ENCODE results near the gene HSD17B14. TPM values are rescaled to one million over a fixed set of nuclear protein-coding genes. Genes with fewer than 3 reads are reported as not detected.

HSD17B14 gene
- total RNA-seq, 1 experiment from 2014 or later: 11.2 TPM

DNA sequence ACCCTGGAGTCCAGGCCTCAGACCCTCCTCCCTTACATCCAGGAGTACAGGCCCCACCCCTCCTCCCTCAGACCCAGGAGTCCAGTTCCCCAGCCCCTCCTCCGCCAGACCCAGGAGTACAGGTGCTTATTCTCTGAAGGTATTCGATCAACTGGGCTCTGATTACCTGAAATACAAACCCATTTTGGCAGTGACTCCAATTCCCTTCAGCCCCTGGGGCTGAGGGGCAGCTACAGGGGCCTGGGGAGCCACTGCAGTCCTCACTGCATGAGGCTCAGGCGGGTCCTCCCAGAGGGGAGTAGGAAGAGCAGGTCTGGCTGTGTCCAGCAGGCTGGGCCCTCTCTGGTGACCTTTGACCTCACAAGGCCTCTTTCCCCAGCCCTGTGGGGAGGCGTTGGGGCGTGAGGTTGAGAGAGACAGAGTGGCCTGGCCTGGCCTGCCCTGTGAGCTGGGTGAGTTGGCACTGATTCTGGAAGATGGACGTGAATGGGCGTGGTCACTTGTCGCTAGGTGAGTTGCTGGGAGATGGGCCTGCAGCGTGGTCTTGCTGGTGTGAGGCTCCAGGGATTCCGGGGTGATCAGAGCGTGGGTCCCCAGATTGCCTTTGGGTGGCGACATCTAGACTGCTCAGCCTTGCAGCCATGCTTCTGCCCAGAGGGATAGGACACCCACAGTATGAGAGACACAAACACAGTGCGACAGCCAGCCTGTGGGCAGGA, 28.5 kb downstream of the HSD17B14 start:
- Mint-ChIP-seq H3K27ac (peak overlapping the region in 1 of 3 experiments; percentile 55; a peak in 2 of 7 replicates), H3K4me1 (peaks cover 29 to 48% of the 10 kb centered on the region in 2 experiments), H3K27me3 (ENCODE audit: low read depth) (peaks cover 15% of the 10 kb centered on the region), H3K9me3 (no peaks in the 10 kb centered on the region; a peak in 1 of 5 replicates), H3K4me3 (peak overlapping the region in 1 of 2 experiments; percentile 6; a peak in 2 of 5 replicates), H3K36me3 (ENCODE audit: insufficient read depth in 1 of 3, low read depth in 3 of 3) (no peaks in the 10 kb centered on the region; a peak in 1 of 7 replicates)
- DNase-seq: peak; percentile 56
- Histone ChIP-seq H3K9ac (ENCODE audit: extremely low read depth, insufficient read length, low read length) (no peak overlapping the region), H4K20me1 (ENCODE audit: control insufficient read depth, insufficient read depth, insufficient read length) (peaks cover 2% of the 10 kb centered on the region), H3K4ac (ENCODE audit: low read depth, low read length) (no peak overlapping the region), H3T11ph (ENCODE audit: low read length) (no peak overlapping the region), H3K23ac (ENCODE audit: insufficient read length, low read depth, low read length) (no peak overlapping the region), H3K56ac (ENCODE audit: insufficient read length, low read depth, low read length) (no peak overlapping the region), H3K4me1 (ENCODE audit: insufficient read depth, low read length) (peaks cover 3% of the 10 kb centered on the region; the same call in 1 of the 2 replicates), H2BK12ac (ENCODE audit: insufficient read length, low read depth, low read length) (no peak overlapping the region), H2BK20ac (ENCODE audit: low read depth, low read length, poor library complexity, severe bottlenecking) (no peak overlapping the region), H2AK5ac (ENCODE audit: insufficient read length, low read length) (no peak overlapping the region), H4K91ac (ENCODE audit: insufficient read length, low read depth, low read length) (no peak overlapping the region), H2BK15ac (ENCODE audit: low read depth, low read length) (no peak overlapping the region), H3K4me2 (ENCODE audit: insufficient read depth, insufficient read length, low read length) (no peak overlapping the region), H2BK5ac (ENCODE audit: insufficient read length, low read length) (no peak overlapping the region), H3K14ac (ENCODE audit: insufficient read depth, low read length) (no peak overlapping the region; the same call in 1 of the 2 replicates), H3K23me2 (ENCODE audit: insufficient read length, low read depth, low read length, poor library complexity, severe bottlenecking) (peaks cover 7% of the 10 kb centered on the region), H3K27me3 (ENCODE audit: insufficient read depth, low read length) (no peaks in the 10 kb centered on the region; the same call in 1 of the 2 replicates), H3K79me1 (ENCODE audit: insufficient read depth, low read depth, low read length, poor library complexity, severe bottlenecking) (no peaks in the 10 kb centered on the region), H2AFZ (ENCODE audit: low read length) (no peak overlapping the region), H3K18ac (ENCODE audit: insufficient read length, low read depth, low read length) (no peak overlapping the region), H4K5ac (ENCODE audit: insufficient read length, low read depth, low read length) (no peak overlapping the region), H3K9me3 (ENCODE audit: control insufficient read depth, low read depth, low read length) (no peaks in the 10 kb centered on the region), H2BK120ac (ENCODE audit: low read depth, low read length, poor library complexity, severe bottlenecking) (no peak overlapping the region), H3K27ac (ENCODE audit: insufficient read length, low read depth, low read length) (no peak overlapping the region), H3K79me2 (ENCODE audit: insufficient read depth, low read length) (no peaks in the 10 kb centered on the region), H4K8ac (replicated peaks; ENCODE audit: insufficient read length, low read depth, low read length) (no peak overlapping the region)
- WGBS (ENCODE audit: extremely low coverage, insufficient read length, low lambda C conversion rate): no CpG with 5 or more reads among the region's 13 CpGs
- TF ChIP-seq, protein P1, sequence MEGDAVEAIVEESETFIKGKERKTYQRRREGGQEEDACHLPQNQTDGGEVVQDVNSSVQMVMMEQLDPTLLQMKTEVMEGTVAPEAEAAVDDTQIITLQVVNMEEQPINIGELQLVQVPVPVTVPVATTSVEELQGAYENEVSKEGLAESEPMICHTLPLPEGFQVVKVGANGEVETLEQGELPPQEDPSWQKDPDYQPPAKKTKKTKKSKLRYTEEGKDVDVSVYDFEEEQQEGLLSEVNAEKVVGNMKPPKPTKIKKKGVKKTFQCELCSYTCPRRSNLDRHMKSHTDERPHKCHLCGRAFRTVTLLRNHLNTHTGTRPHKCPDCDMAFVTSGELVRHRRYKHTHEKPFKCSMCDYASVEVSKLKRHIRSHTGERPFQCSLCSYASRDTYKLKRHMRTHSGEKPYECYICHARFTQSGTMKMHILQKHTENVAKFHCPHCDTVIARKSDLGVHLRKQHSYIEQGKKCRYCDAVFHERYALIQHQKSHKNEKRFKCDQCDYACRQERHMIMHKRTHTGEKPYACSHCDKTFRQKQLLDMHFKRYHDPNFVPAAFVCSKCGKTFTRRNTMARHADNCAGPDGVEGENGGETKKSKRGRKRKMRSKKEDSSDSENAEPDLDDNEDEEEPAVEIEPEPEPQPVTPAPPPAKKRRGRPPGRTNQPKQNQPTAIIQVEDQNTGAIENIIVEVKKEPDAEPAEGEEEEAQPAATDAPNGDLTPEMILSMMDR (conservative IDR thresholded peaks at IDR 0.05): 0 out of 3 replicates have a peak, but pooled peaks have one; percentile 20

All from H9 (cell line).